Upper lobe of left lung (tissue), 4 donors: Measurements from ENCODE around the gene CELSR1.

Source experiments
- CTCF ChIP-seq, 6 experiments: fragments of 450-650 bp in 4 of 6; fragments of 200-600 bp in 2 of 6; sonication (generic) in 2 of 6; IDR thresholded peaks; one replicate each; pipeline ENCODE4 v1.5.1; 2016 to 2019; ENCODE audit warnings: antibody characterized with exemption in 6 of 6
- POLR2A ChIP-seq, 4 donors: fragments of 450-650 bp; IDR thresholded peaks; one replicate each; pipeline ENCODE4 v1.5.1; 2016 to 2017; ENCODE audit warnings: antibody characterized with exemption in 4 of 4, mild to moderate bottlenecking in 2 of 4

- TF ChIP-seq POLR2A (IDR thresholded peaks at IDR 0.05), result no peak
- no peak for TF ChIP-seq CTCF (IDR thresholded peaks at IDR 0.05)
These were observed 161.3 kb downstream of the CELSR1 start for GRCh38 chr22:46376111-46376510.
